HUDEP-2 (cell line): ENCODE measurements around the gene LMNB1.
"Not testable (repeated sequence)": the region's sequence is repeated elsewhere in the genome, so short reads cannot be mapped to it uniquely, and the experiment has no call there.

ENCODE experiments used
- DNase-seq, 76 experiments: peaks; one replicate each; lab custom pipeline; 2025; ENCODE audit not compliant: unreplicated experiment in 76 of 76; lab: John Stamatoyannopoulos, UW

LMNB1 gene

GRCh38 chr5:126777975-126778674 lies 1.2 kb downstream of the LMNB1 start:
- DNase-seq = peak; percentile 38 to 96 (median 92)

GRCh38 chr5:126778675-126779403 lies 1.9 kb downstream of the LMNB1 start:
- DNase-seq = peak in 5 of 76 experiments; percentile 16 to 47 (median 36)

GRCh38 chr5:126780165-126780827 lies 3.4 kb downstream of the LMNB1 start:
- peak in 53 of 76 experiments; percentile 1 to 69 (median 27) for DNase-seq

GRCh38 chr5:126788409-126788808 lies 11.5 kb downstream of the LMNB1 start:
- not testable (repeated sequence) for DNase-seq

- DNase-seq = no peak
Measured at GRCh38 chr5:126793097-126793496, 16.2 kb downstream of the LMNB1 start.

- not testable (repeated sequence) for DNase-seq
Measured at GRCh38 chr5:126793648-126794047, 16.7 kb downstream of the LMNB1 start.

- no peak for DNase-seq
Measured at GRCh38 chr5:126794157-126794828, 17.4 kb downstream of the LMNB1 start.

- DNase-seq = no peak
Measured at GRCh38 chr5:126799780-126800179, 22.8 kb downstream of the LMNB1 start.

GRCh38 chr5:126801174-126801991 lies 24.4 kb downstream of the LMNB1 start:
- no peak for DNase-seq

- peak in 3 of 76 experiments; percentile 4 to 28 (median 18) for DNase-seq
Measured at GRCh38 chr5:126801992-126802294, 25.0 kb downstream of the LMNB1 start.

- no peak for DNase-seq
Measured at GRCh38 chr5:126805063-126805462, 28.1 kb downstream of the LMNB1 start.

- DNase-seq = peak in 8 of 76 experiments; percentile 5 to 35 (median 18)
Measured at GRCh38 chr5:126808521-126808988, 31.6 kb downstream of the LMNB1 start.

- no peak for DNase-seq
Measured at GRCh38 chr5:126809916-126810315, 33.0 kb downstream of the LMNB1 start.

GRCh38 chr5:126810596-126811380 lies 33.9 kb downstream of the LMNB1 start:
- DNase-seq = no peak

GRCh38 chr5:126811515-126812198 lies 34.7 kb downstream of the LMNB1 start:
- DNase-seq = no peak

- no peak for DNase-seq
Measured at GRCh38 chr5:126812199-126812570, 35.2 kb downstream of the LMNB1 start.

- not testable (repeated sequence) for DNase-seq
Measured at GRCh38 chr5:126813799-126814198, 36.9 kb downstream of the LMNB1 start.

- no peak for DNase-seq
Measured at GRCh38 chr5:126814721-126815404, 37.9 kb downstream of the LMNB1 start.
